IPS DF 19.7 (cell line): ENCODE measurements around the gene CRIM1.

Experiments
- DNase-seq: peaks from one replicate; pipeline ENCODE4 v3.0.0-alpha.2; 2013; ENCODE audit warnings: low read depth, low spot score

CRIM1 gene

DNA sequence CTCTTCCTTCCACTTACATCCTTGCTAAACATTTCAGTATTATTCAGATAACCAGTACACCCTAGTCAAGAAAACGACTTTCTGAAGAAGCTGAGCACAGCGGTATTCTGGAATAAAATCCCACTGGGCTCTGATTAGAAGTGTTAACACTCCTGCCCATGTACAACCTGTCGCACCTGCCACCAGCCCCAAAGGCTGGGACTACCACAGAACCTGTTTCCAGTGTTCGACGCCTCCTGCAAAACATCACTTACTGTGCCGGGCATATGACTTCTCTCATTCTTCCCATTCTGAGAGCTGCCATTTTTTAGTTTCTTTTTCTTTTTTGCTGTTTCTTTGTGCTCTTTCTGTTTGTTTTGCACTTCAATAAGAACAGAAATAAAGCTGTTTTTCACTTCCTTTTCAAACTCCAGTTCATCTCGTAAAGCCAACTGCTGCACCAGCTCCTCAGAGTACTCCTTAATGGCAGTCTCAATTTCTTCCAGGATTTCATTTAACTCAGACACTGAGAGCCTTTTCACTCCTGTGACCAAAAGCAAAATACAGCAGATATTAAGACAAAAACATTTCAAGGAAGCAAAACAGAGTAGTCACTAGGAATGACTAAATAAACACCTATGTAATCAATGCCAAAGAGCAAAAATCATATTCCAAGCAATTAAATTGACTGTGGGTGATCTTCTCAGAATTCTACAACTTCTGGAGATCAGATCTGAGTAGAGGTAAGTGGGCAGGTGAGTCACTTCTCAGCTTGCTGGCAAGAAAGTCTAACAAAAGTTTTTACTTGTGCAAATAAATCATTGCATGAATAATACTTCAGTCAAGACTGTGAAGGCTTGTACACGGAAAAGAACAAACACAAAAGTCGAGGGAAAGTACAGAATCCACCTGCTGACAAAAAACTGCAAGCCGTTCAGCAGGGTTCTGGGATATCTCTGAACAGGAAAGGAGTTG is 223.0 kb downstream of the CRIM1 start:
- DNase-seq: no peak

DNA sequence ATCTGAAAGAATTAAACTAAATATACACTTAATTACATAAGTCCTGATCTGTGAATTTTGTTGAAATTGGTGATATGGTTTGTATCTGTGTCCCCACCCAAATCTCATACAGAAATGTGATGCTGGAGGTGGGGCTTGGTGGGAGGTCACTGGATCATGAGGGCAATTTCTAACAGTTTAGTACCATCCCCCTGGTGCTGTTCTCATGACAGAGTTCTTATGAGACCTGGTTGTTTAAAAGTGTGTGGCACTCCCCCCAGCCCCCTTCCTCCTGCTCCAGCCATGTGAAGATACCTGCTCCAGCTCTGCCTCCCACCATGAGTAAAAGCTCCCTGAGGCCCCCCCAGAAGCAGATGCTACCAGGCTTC is 223.7 kb downstream of the CRIM1 start:
- DNase-seq: no peak

DNA sequence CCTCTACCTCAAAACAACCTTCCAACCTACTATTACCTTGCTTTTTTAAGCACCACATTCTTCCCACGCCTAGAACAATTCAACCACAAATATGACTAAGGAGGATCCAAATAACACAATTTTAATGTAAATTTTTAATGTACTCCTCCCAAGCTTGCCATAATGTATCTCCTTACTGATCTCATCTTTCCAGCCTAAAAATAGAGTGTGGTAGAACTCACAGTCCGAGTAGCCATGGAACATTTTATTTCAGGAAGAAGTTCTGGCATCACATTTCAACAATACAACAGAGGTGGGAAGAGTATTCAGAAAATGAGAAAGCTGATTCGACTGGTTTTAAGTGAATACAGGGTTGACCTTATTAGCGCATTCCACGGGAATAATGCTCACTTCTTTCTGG is 227.0 kb downstream of the CRIM1 start:
- DNase-seq: no peak

- DNase-seq: no peak
Measured at GRCh38 chr2:36582951-36583350, 227.4 kb downstream of the CRIM1 start.

- no peak for DNase-seq
Measured at GRCh38 chr2:36584148-36584794, 228.7 kb downstream of the CRIM1 start.

GRCh38 chr2:36586672-36587071 is 231.1 kb downstream of the CRIM1 start:
- no peak for DNase-seq

- DNase-seq: no peak
Measured at GRCh38 chr2:36587101-36587500, 231.5 kb downstream of the CRIM1 start.

DNA sequence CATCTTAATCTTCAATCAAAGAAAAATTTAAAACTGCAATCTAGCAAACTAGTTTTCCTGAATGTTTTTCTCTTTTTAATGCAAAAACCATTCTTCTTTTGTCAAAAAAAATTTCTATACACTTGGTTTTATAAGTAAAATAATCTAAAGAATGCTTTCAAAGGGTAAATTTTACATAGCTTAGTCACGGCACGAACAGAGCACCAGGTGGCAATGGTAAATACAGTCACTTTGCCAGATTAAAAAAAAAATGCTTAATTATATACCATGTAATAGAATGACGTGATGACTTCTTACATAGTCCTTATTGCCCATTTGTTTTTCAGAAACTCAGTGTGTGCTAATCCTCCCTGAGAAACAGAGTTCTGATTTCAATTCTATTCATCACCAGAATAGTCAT is 232.0 kb downstream of the CRIM1 start:
- no peak for DNase-seq

GRCh38 chr2:36589230-36589630 is 233.7 kb downstream of the CRIM1 start:
- no peak for DNase-seq

- no peak for DNase-seq
Measured at GRCh38 chr2:36594849-36595248, 239.3 kb downstream of the CRIM1 start.

GRCh38 chr2:36596397-36596796 is 240.8 kb downstream of the CRIM1 start:
- DNase-seq: no peak

DNA sequence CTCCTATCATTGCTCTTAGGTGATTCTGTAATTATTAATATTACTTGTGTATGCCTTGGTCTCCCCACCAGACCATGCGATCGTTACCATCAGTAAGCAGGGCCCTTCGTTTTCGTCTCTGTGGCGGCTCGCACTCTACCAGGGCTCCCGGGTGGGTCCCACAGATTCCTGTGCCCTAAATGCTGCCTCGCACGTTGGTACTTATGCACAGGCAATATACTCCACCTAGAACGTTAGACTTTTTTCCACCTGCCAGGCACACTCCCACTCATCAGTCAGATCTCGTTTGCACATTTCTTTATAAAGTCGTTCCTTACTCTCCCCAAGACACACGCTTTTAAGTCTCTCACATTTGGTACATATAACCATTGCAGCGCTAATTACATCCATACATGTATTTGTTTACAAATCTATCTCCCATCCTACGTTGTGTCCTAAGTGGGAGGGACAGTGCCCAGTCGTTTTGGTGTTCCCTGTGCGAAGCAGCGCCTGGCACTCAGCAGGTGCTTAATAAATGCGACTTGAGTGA is 241.5 kb downstream of the CRIM1 start:
- DNase-seq: no peak

- DNase-seq: peak; percentile 48
Measured at GRCh38 chr2:36597532-36598377, 242.2 kb downstream of the CRIM1 start, which contains the start of gene FEZ2. Gene FEZ2 (minus strand): TSS chr2:36598168. CDS start chr2:36598142, 26 bp downstream.
